M059J (cell line): ENCODE data around the gene GORASP1. TPM values are rescaled to one million over a fixed set of nuclear protein-coding genes. Genes with fewer than 3 reads are reported as not detected.
A peak's percentile ranks its signal among the peaks of the same experiment; 100 is the strongest.

ENCODE experiments used
- DNase-seq: peaks from one replicate; pipeline ENCODE4 v3.0.0-alpha.2; 2012; ENCODE audit warnings: low read depth
- total RNA-seq: library from RNA; depleted of rRNA; stranded (reverse); fragments of >200 nt; shearing (Covaris generic); gene quantifications from 2 replicates; pipeline ENCODE4 v1.2.3, GENCODE V29; 2014

The GORASP1 gene
- total RNA-seq, 1 experiment from 2014 or later = 34.8 TPM

- DNase-seq = peak; percentile 75
Observed at GRCh38 chr3:39125841-39126500, 18.5 kb upstream of the GORASP1 start.

GRCh38 chr3:39124876-39125840 lies 17.7 kb upstream of the GORASP1 start:
- DNase-seq = peak; percentile 38

DNA sequence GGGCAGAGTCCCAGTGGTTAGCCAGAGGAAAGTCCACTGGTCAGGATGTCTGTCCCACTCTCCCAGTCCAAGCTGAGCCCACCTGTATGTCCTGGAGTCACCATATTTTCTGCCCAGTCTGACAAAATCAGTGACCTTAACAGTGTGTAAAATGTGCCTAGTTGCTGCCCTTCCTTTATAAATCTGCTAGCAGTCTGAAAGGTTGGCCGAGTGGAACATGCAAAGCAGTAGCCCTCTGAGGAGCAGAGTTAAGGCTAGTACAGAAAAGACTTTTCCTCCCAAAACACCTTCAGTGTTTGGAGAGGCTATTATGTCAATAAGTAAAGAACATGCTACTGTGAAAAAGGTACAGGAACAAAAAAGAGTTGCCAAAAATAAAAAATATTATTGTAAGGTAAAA lies 15.4 kb upstream of the GORASP1 start:
- no peak for DNase-seq

- no peak for DNase-seq
Observed at GRCh38 chr3:39121621-39122020, 14.2 kb upstream of the GORASP1 start.

DNA sequence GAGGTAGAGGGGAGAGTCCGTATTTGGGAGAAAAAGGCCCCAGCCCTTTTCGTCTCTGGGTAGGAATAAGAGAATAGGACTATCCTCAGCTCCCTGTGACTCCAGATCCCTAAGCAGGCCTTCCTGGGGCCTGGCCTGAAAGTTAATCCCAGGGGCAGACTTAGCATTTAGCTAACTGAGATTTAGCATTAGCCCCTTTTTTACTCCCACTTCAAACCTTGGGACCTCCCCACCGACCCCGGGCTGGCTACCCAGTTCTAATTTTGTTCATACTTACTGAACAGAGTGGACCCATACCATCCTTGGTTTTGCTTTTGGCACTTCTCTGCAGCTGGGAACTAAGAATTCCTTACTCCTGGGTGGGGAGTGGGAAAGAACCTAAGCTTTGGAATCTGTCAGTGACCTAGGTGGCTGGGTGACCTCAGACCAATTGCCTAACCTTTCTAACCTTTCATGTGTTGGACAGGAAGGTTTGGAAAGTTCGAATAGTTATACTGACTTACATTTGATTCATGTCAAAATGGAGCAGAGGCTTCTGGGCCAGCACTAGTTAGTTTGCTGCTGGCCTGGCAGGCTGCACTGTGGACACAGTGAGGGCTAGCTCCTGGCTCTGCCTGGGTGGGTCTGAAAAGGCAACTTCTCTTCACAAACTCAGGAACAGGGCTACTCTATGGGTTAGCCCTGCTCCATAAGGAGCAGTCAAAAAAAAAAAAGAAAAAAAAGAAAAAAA lies 11.7 kb upstream of the GORASP1 start:
- DNase-seq = no peak

- no peak for DNase-seq
Observed at GRCh38 chr3:39118079-39118478, 10.7 kb upstream of the GORASP1 start.

DNA sequence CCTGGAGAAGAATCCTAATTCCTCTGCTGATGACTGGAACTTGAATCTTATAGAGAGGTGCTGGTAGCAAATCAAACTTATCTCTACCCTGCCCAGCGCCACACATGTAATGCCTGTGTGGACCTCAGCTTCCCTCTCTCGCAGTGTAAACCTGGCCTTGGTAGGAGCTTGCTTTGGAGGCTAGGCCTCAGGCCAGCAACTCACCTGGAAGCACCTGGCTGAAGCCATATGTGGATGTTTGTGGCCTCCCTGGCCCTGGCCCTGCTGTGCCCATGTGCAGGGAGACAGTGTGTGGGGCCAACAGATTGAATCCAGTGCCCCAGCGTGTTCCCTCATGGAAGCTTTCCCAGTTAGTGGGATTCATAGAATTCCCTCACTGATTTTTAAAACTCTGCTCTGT lies 8.4 kb upstream of the GORASP1 start:
- DNase-seq = no peak

- DNase-seq = no peak
Observed at GRCh38 chr3:39114456-39114855, 7.0 kb upstream of the GORASP1 start.

DNA sequence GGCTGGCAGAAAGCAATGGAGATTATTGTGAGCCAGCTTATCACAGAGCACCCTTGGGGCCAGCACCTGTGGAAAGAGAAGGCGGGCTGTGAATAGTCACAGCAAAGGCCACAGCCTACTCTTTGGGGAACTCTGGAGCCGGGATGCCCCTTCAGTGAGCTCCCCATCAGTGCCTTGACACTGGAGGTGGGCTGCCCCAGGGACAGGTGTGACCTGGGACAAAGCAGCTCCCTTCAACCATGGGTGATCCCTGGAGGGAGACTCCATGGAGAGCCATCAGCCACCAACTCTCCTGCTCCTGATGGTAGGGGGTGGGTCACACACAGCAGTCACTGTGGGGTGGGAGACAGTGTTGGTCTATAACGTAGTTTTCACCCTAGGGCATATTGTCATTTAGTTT lies 5.9 kb upstream of the GORASP1 start:
- no peak for DNase-seq

- no peak for DNase-seq
Observed at GRCh38 chr3:39112535-39112934, 5.1 kb upstream of the GORASP1 start.

DNA sequence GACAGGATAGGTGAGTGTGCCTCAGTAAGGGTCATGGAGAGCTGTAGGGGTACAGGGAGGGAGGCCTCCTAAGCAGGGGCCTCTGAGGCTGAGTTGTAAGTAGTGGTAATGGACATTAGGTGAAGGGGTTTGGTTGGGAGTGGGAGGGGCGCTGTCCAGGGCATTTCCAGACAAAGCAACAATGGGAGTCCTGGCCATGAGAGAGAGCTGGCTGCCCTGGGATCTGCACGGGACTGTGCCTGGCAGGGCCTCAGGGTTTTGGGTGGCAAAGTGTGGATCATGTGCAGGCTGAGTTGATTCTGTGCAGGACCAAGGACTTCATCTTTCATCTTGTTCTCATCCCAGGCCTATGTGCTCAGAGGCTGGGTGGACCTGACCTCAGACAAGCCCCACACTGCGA lies 4.7 kb upstream of the GORASP1 start:
- no peak for DNase-seq

DNA sequence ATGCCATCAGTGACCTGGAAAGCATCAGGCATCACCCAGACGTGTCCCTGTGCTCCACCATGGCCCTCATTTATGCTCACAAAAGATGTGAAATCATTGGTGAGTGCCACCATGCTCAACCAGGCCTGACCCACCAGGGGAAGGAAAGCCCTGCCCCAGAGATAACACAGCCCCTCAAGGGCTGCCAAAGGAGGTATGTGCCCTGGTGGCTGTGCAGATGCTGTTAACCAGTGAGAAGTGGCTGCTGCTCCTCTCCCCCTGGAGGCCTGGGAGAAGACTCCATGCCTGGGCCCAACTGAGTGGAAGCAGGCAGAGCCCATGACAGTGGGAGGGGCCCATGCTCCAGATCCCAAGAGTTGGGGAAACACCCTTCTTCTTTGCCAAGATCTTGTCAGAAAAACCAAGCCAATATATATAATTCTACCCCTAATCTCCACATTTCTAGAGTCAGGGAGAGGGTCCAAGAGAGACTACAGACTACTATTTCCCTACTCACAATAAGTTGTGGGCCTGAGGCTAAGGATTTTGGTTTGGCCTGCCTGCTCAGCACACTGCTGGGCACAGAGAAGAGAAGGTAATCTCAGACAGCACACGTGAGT lies 2.7 kb upstream of the GORASP1 start:
- DNase-seq = no peak

GRCh38 chr3:39109086-39109485 lies 1.7 kb upstream of the GORASP1 start:
- DNase-seq = no peak

GRCh38 chr3:39108200-39108710 lies 828 bp upstream of the GORASP1 start:
- DNase-seq = no peak

DNA sequence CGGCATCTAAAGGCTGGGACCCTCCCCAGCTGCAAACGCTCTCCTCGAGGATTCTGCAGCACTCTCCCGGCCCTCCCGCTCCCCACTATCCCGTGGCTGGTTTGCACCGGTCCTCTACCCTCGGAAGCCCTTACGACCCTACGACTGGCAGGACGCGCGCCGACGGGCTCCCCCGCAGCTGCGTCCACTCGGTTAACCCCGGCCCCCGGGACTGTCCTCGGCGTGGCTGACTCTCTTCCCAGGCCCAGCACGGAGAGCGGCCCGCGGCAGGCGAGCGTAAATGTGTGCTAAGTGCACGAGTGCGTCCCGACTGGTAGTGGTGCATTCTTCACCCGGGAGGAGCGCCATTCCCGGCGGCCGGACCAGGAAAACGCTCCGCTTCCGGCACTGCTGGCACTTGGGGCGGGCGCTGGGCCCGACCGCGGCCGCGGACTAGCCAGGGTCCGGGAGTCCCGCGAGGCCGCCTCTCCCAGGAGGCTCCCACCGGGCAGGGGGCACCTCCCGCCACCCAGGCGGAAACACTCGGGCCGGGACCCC lies 508 bp downstream of the GORASP1 start:
- DNase-seq = peak; percentile 48

- DNase-seq = peak; percentile 15
Observed at GRCh38 chr3:39106281-39106811, 1.1 kb downstream of the GORASP1 start.

DNA sequence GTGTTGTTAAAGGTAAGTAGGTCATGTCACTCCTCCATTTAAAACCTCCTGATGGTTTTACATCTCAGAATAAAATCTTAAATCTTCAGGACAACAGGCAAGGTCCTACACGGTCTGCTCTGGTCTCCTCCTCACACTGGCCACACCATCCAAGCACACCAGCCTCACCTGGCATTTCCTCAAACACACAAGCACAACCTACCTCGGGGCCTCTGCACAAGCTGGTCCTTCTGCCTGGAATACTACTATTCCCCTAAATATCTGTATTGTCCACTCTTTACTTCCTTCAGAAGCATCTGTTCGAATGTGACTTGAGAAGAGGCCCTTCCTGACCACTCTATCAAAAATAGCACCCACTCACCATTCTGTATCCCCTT lies 1.8 kb downstream of the GORASP1 start:
- DNase-seq = no peak

DNA sequence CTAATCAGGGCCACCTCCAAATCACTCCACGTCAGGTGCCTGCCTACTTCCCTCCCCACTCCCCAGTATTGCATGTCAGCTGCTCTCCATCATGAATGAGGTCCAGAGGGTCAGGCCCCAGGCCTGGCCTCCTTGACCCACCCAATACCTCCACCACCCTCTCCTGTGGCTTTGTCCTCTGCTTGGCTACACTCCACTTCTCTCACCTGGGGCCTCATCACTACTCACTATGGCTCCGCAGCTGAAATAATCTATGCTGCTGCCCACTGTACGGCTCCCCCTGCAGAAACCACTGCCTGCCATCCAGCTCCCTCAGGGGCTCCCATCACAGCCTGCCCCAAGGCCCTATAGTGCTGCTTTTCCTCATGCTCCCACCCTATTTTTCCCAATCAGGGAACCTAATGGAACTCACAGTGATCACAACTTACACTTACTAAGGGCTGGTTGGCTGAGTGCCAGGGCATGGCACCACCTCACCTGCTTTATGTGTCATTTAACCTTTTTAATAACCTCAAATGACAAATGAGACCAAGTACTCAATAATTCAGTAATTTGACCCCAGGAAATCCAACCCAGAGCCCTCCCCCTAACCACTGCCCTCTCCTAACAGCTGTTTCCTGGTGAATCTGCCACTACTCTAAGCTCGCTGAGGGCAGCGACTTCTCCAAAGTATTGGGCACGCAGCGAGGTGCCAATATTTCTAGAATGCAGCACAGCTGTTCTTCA lies 2.3 kb downstream of the GORASP1 start:
- DNase-seq = no peak

- no peak for DNase-seq
Observed at GRCh38 chr3:39103791-39104552, 3.5 kb downstream of the GORASP1 start.

DNA sequence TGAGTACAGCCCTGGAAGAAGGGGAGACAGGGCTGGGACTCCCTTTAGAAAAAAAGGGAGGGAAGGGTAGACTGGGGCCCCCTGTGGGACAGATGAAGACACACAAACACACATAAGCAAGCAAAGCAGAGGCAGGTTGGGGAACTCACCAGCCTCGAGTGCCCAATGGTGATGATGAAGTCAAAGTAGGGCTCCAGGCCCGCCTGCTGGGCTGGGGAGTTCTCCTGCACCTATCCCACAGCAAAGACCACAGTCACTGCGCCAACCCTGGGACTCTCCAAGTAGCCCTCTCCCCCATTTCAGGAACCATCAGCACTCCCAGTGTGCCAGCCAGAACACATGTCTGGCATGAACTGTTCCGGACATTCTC lies 4.1 kb downstream of the GORASP1 start:
- DNase-seq = no peak
